DND-41 (cell line): ENCODE data around the gene KLK5.

Experiments
- ATAC-seq: fragments of 200-7000 bp; cut with Tn5 transposase; 3 replicates; pipeline ENCODE4 v1.9.1; 2021; ENCODE audit warnings: low read depth; ENCODE audit not compliant: insufficient read depth
- DNase-seq: peaks from one replicate; pipeline ENCODE4 v3.0.0-alpha.2; 2020
- H2AFZ ChIP-seq: 2 replicates; pipeline ENCODE4 v1.6.0; 2012; ENCODE audit warnings: low read depth, low read length
- H3K27ac ChIP-seq: 2 replicates; pipeline ENCODE4 v1.5.1; 2012; ENCODE audit warnings: low read length, inconsistent platforms
- H3K27me3 ChIP-seq: fragments of 200-600 bp; sonication (generic); 2 replicates; pipeline ENCODE4 v1.6.0; 2012; ENCODE audit warnings: low read length, mild to moderate bottlenecking, inconsistent platforms; ENCODE audit not compliant: insufficient read depth, poor library complexity
- H3K36me3 ChIP-seq: 2 replicates; pipeline ENCODE4 v1.5.1; 2012; ENCODE audit warnings: low read length, inconsistent platforms; ENCODE audit not compliant: insufficient read depth
- H3K4me1 ChIP-seq: 2 replicates; pipeline ENCODE4 v1.5.1; 2012; ENCODE audit warnings: mild to moderate bottlenecking, low read length; ENCODE audit not compliant: insufficient read depth
- H3K4me2 ChIP-seq: 2 replicates; pipeline ENCODE4 v1.6.0; 2012; ENCODE audit warnings: mild to moderate bottlenecking, moderate library complexity, low read length, inconsistent platforms; ENCODE audit not compliant: insufficient read depth
- H3K4me3 ChIP-seq, 2 experiments: fragments of 200-600 bp in 1 of 2; shearing (Covaris generic) in 1 of 2; 2 replicates each; pipeline ENCODE4 v1.5.1; 2012 to 2016; ENCODE audit warnings: inconsistent platforms in 2 of 2, low read length in 2 of 2, mild to moderate bottlenecking in 2 of 2, low read depth in 1 of 2, moderate library complexity in 1 of 2
- H3K79me2 ChIP-seq: 2 replicates; pipeline ENCODE4 v1.6.0; 2012; ENCODE audit warnings: low read length, inconsistent platforms; ENCODE audit not compliant: insufficient read depth
- H3K9ac ChIP-seq: 2 replicates; pipeline ENCODE4 v1.6.0; 2012; ENCODE audit warnings: low read depth, mild to moderate bottlenecking, inconsistent platforms, low read length, moderate library complexity
- H3K9me3 ChIP-seq: 2 replicates; pipeline ENCODE4 v1.5.1; 2012; ENCODE audit warnings: low read length, moderate library complexity, mild to moderate bottlenecking, inconsistent platforms; ENCODE audit not compliant: insufficient read depth, severe bottlenecking
- H4K20me1 ChIP-seq: 2 replicates; pipeline ENCODE4 v1.6.0; 2012; ENCODE audit warnings: low read length; ENCODE audit not compliant: insufficient read depth
- CTCF ChIP-seq: IDR thresholded peaks from 2 replicates; pipeline ENCODE4 v1.5.1; 2012; ENCODE audit warnings: borderline replicate concordance, low read length, moderate library complexity, mild to moderate bottlenecking; ENCODE audit not compliant: poor library complexity, severe bottlenecking; ENCODE audit errors: extremely low read depth
- EZH2 ChIP-seq: IDR thresholded peaks from 3 replicates; pipeline ENCODE4 v1.6.1; 2012; ENCODE audit warnings: borderline replicate concordance, low read depth, mild to moderate bottlenecking, moderate library complexity, low read length, inconsistent platforms; ENCODE audit not compliant: severe bottlenecking

KLK5 gene

DNA sequence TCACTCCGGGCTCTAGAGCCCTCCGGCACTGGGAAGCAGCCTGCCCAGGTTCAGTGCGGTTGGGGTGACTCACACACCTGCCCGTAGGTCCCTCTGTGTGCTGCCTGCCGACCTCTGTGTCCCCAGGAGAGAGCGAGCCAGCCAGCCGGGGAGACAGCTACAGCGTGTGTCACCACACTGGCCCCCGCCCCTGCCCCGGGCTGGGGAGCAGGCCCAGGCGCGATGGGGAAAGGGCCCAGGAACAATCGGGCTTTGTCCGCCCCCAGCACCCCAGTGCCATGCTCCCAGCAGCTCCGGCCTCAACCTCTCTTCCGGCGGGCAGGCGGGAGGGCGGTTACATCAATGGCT lies 16.5 kb upstream of the KLK5 start, which contains the start of gene KLK6:
KLK6 (minus strand) TSS at position 179 of the 348 bp plus-strand sequence. CDS start 1,487 bp downstream, outside the sequence.
- ATAC-seq (no peak), DNase-seq (no peak)
- Histone ChIP-seq H3K4me1 (no peaks in the 10 kb centered on the region), H4K20me1 (0 out of 2 replicates have a peak, but pooled peaks cover 2% of the 10 kb centered on the region), H3K27ac (no peak within 1 kb of the TSS), H3K79me2 (no peaks in the 10 kb centered on the region), H3K4me3 (no peak within 1 kb of the TSS), H3K4me2 (no peak within 1 kb of the TSS), H3K36me3 (no peaks in the 10 kb centered on the region), H3K9ac (no peak within 1 kb of the TSS), H2AFZ (no peak within 1 kb of the TSS), H3K27me3 (no peaks in the 10 kb centered on the region), H3K9me3 (no peaks in the 10 kb centered on the region)
- TF ChIP-seq EZH2, result no peak
- no peak for TF ChIP-seq CTCF

DNA sequence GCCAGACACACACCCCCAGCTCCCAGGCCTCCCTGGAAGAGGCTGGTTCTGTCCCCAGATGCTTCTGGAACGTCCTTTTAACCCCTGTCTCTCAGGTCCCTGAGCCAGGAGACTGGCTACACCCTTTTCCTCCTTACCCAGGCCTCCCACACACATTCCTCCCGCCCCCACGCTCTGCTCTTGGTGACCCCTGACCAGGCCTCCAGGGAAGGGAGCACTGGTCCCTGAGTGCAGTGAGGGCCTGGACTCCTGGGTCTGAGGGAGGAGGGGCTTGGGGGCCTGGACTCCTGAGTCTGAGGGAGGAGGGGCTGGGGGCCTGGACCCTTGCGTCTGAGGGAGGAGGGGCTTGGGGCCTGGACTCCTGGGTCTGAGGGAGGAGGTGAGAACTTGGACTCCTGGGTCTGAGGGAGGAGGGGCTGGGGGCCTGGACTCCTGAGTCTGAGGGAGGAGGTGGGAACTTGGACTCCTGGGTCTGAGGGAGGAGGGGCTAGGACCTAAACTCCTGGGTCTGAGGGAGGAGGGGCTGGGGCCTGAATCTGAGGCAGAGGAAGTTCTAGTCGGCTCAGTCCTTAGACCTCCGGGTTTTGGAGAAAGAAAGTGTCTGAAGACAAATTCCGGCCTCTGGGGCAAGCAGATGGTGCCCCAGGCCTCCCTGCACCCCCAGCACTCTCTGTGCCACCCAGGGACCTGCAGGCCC lies 16.0 kb upstream of the KLK5 start:
- H3K79me2 ChIP-seq, result no peaks in the 10 kb centered on the region
- no peaks in the 10 kb centered on the region for H3K36me3 ChIP-seq
- no peak overlapping the region for H3K4me3 ChIP-seq
- no peak for TF ChIP-seq EZH2
- TF ChIP-seq CTCF, result no peak
- no peak overlapping the region for H3K9ac ChIP-seq
- DNase-seq (no peak), ATAC-seq (no peak)
- no peaks in the 10 kb centered on the region for H3K4me1 ChIP-seq
- H3K27ac ChIP-seq, result no peak overlapping the region
- H3K9me3 ChIP-seq, result no peaks in the 10 kb centered on the region
- no peak overlapping the region for H3K4me2 ChIP-seq
- H3K27me3 ChIP-seq, result no peaks in the 10 kb centered on the region
- H2AFZ ChIP-seq, result no peak overlapping the region
- 0 out of 2 replicates have a peak, but pooled peaks cover 2% of the 10 kb centered on the region for H4K20me1 ChIP-seq

DNA sequence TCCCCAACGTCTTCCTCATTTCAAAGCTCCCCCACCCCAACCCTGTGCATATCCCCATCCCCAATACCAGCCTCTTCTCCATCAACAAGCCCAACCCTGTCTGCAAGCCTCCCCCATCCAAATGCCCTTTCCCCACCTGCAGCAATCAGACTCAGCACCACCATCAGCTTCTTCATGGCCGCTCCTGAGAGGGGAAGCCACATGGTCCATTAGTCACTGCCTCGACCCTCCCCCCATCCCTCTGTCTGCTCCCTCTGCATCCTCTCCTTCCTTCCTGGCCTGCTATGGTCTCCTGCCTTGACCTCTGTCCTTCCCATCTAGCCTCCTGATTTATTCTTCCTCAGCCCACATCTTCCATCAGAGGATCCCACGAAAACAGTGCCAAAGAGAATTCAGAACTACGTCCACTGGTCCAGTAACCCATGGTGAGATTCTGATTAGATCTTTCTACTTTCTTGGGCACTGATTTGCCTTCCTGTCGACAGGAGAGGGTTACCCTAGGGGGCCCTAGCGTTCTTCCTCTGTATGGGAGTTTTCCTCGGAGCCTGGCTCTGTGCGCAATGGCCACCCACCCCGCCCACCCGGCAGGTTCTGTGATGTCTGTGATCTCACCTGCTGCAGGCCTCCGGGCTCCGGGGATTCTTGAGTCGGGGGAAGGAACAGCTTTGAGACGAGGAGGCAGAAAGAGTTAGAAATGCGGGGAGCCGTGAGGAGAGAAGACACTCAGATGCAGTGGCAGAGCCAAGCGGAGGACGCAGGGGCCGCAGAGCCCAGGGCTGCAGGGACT lies 15.3 kb upstream of the KLK5 start:
- Histone ChIP-seq H3K4me1 (no peaks in the 10 kb centered on the region), H3K27ac (no peak overlapping the region), H3K4me3 (no peak overlapping the region), H3K9ac (no peak overlapping the region), H3K27me3 (no peaks in the 10 kb centered on the region), H3K36me3 (no peaks in the 10 kb centered on the region), H4K20me1 (0 out of 2 replicates have a peak, but pooled peaks cover 2% of the 10 kb centered on the region), H3K4me2 (no peak overlapping the region), H3K79me2 (no peaks in the 10 kb centered on the region), H2AFZ (no peak overlapping the region), H3K9me3 (no peaks in the 10 kb centered on the region)
- TF ChIP-seq CTCF (no peak), EZH2 (no peak)
- DNase-seq, result no peak
- no peak for ATAC-seq
